OCI-LY7 (cell line): ENCODE results near the gene ADSS1. TPM values are rescaled to one million over a fixed set of nuclear protein-coding genes. Genes with fewer than 3 reads are reported as not detected.

Experiments used
- BruUV-seq: library from RNA; stranded (reverse); fragments of 400-500 nt; replicated peaks from 2 replicates; lab custom pipeline; 2021; lab: Mats Ljungman, UMichigan
- CTCF ChIA-PET: fragments of 300-600 bp; sonication (Branson Sonifier 250); formaldehyde crosslinking; loops from one replicate; lab custom pipeline; 2022; ENCODE audit warnings: antibody characterized with exemption; ENCODE audit not compliant: unreplicated experiment; lab: Charles Lee
- POLR2A ChIA-PET: fragments of 300-600 bp; sonication (Branson Sonifier 250); formaldehyde crosslinking; loops from one replicate; lab custom pipeline; 2022; ENCODE audit warnings: antibody characterized with exemption; lab: Charles Lee
- DNase-seq: peaks from one replicate; pipeline ENCODE4 v3.0.0-alpha.2; 2015; ENCODE audit warnings: low spot score
- H2AFZ ChIP-seq: fragments of 200-600 bp; sonication (generic), shearing (Covaris generic); 2 replicates; pipeline ENCODE4 v1.6.1; 2014; ENCODE audit warnings: mild to moderate bottlenecking, antibody characterized with exemption, low read length, moderate library complexity
- H3K27ac ChIP-seq: fragments of 200-600 bp; sonication (generic); 2 replicates; pipeline ENCODE4 v1.5.1; 2014; ENCODE audit warnings: mixed run types, low read depth, mild to moderate bottlenecking, moderate library complexity, low read length, inconsistent platforms; ENCODE audit not compliant: poor library complexity, severe bottlenecking
- H3K36me3 ChIP-seq: fragments of 200-600 bp; sonication (generic); 2 replicates; pipeline ENCODE4 v1.6.1; 2014; ENCODE audit warnings: mild to moderate bottlenecking, antibody characterized with exemption, low read length, moderate library complexity, mixed read lengths; ENCODE audit not compliant: insufficient read depth
- H3K4me1 ChIP-seq: fragments of 200-600 bp; sonication (generic); 2 replicates; pipeline ENCODE4 v1.5.1; 2014; ENCODE audit warnings: mild to moderate bottlenecking, low read length; ENCODE audit not compliant: insufficient read depth, poor library complexity, severe bottlenecking
- H3K4me2 ChIP-seq: fragments of 200-600 bp; sonication (generic); 2 replicates; pipeline ENCODE4 v1.6.1; 2014; ENCODE audit warnings: mild to moderate bottlenecking, low read length
- H3K4me3 ChIP-seq: fragments of 200-600 bp; sonication (generic); 2 replicates; pipeline ENCODE4 v1.5.1; 2014; ENCODE audit warnings: mild to moderate bottlenecking, low read depth, low read length; ENCODE audit not compliant: poor library complexity, severe bottlenecking
- H3K79me2 ChIP-seq: fragments of 200-600 bp; sonication (generic); 2 replicates; pipeline ENCODE4 v1.6.1; 2016; ENCODE audit warnings: low read depth, mild to moderate bottlenecking, low read length, moderate library complexity, mixed read lengths; ENCODE audit not compliant: insufficient read depth
- H3K9me2 ChIP-seq: fragments of 200-600 bp; sonication (generic); 2 replicates; pipeline ENCODE4 v1.6.1; 2016; ENCODE audit warnings: mild to moderate bottlenecking, low read length, mixed read lengths; ENCODE audit not compliant: insufficient read depth
- H3K9me3 ChIP-seq: fragments of 200-600 bp; sonication (generic); 2 replicates; pipeline ENCODE4 v1.6.1; 2014; ENCODE audit warnings: mild to moderate bottlenecking, mixed run types, low read length, mixed read lengths
- H4K20me1 ChIP-seq: fragments of 200-600 bp; sonication (generic); 2 replicates; pipeline ENCODE4 v1.6.1; 2014; ENCODE audit warnings: mild to moderate bottlenecking, antibody characterized with exemption, low read length, moderate library complexity, mixed read lengths; ENCODE audit not compliant: insufficient read depth
- CTCF ChIP-seq: fragments of 200-600 bp; sonication (generic); conservative IDR thresholded peaks from 2 replicates; pipeline ENCODE4 v1.5.1; 2014; ENCODE audit warnings: mild to moderate bottlenecking, antibody characterized with exemption, low read length, moderate library complexity, mixed read lengths
- EZH2phosphoT487 ChIP-seq: fragments of 200-600 bp; sonication (generic); IDR thresholded peaks from 2 replicates; pipeline ENCODE4 v1.6.1; 2018; ENCODE audit warnings: low read depth, borderline replicate concordance, mild to moderate bottlenecking, mixed run types, antibody characterized with exemption, low read length, moderate library complexity, mixed read lengths
- intact Hi-C: fragments of 100-400 bp; cut with micrococcal nuclease; formaldehyde crosslinking; loops from one replicate; pipeline ENCODE4 v1.10.0; 2022; ENCODE audit not compliant: unreplicated experiment
- total RNA-seq, 2 experiments: library from RNA; depleted of rRNA in 1 of 2; stranded (reverse); fragments of >200 nt in 1 of 2; shearing (Covaris generic) in 1 of 2; gene quantifications; 2 replicates each; pipeline ENCODE4 v1.2.3, GENCODE V29; 2014 to 2022

Gene ADSS1
- total RNA-seq, 2 experiments from 2014 or later: 2.8 TPM; not detected in 1

- Histone ChIP-seq H3K36me3 (peaks cover 6% of the 10 kb centered on the region; the same call in 1 of the 2 replicates), H3K4me3 (no peak overlapping the region), H4K20me1 (0 out of 2 replicates have a peak, but pooled peaks cover 5% of the 10 kb centered on the region), H3K4me1 (peaks cover 14% of the 10 kb centered on the region), H3K27ac (no peak overlapping the region), H3K9me3 (no peaks in the 10 kb centered on the region), H3K79me2 (peaks cover 14% of the 10 kb centered on the region; the same call in 1 of the 2 replicates), H3K4me2 (no peak overlapping the region), H3K9me2 (no peaks in the 10 kb centered on the region), H2AFZ (no peak overlapping the region)
- TF ChIP-seq EZH2phosphoT487 (no peak), CTCF (no peak)
- DNase-seq: no peak
- CTCF ChIA-PET: no interaction called here
- POLR2A ChIA-PET: no interaction called here
- intact Hi-C loops: no loop called here
- no TSS peak for BruUV-seq
These were observed 29.5 kb upstream of the ADSS1 start for GRCh38 chr14:104694475-104694950.

- H3K4me2 ChIP-seq: no peak overlapping the region
- H3K79me2 ChIP-seq: peaks cover 10% of the 10 kb centered on the region; the same call in 1 of the 2 replicates
- H3K9me2 ChIP-seq: no peaks in the 10 kb centered on the region
- H3K4me1 ChIP-seq: peaks cover 14% of the 10 kb centered on the region
- 0 out of 2 replicates have a peak, but pooled peaks cover 5% of the 10 kb centered on the region for H4K20me1 ChIP-seq
- peaks cover 6% of the 10 kb centered on the region; the same call in 1 of the 2 replicates for H3K36me3 ChIP-seq
- no peak overlapping the region for H2AFZ ChIP-seq
- no peak for DNase-seq
- no peak overlapping the region for H3K27ac ChIP-seq
- no TSS peak for BruUV-seq
- ChIA-PET POLR2A (no interaction called here), CTCF (interaction anchor here (0.5 kb wide), 1 partner anchor 14 kb away, joined by 3 read pairs; no protein-coding TSS in a partner anchor)
- TF ChIP-seq CTCF (no peak), EZH2phosphoT487 (no peak)
- intact Hi-C loops: no loop called here
- no peaks in the 10 kb centered on the region for H3K9me3 ChIP-seq
- H3K4me3 ChIP-seq: no peak overlapping the region
These were observed 28.9 kb upstream of the ADSS1 start for GRCh38 chr14:104694991-104695659.

- Histone ChIP-seq H3K36me3 (peaks cover 6% of the 10 kb centered on the region; the same call in 1 of the 2 replicates), H3K4me2 (no peak overlapping the region), H3K4me1 (peaks cover 9% of the 10 kb centered on the region), H3K79me2 (peaks cover 4% of the 10 kb centered on the region; the same call in 1 of the 2 replicates), H3K27ac (no peak overlapping the region), H2AFZ (no peak overlapping the region), H3K9me2 (no peaks in the 10 kb centered on the region), H4K20me1 (0 out of 2 replicates have a peak, but pooled peaks cover under 1% of the 10 kb centered on the region), H3K4me3 (no peak overlapping the region), H3K9me3 (no peaks in the 10 kb centered on the region)
- POLR2A ChIA-PET: no interaction called here
- BruUV-seq: no TSS peak
- no peak for DNase-seq
- CTCF ChIA-PET: no interaction called here
- intact Hi-C loops: no loop called here
- no peak for TF ChIP-seq CTCF
- TF ChIP-seq EZH2phosphoT487: no peak
These were observed 28.4 kb upstream of the ADSS1 start for GRCh38 chr14:104695660-104696000.
